ENCODE results near the gene SGPL1. TPM values are rescaled to one million over a fixed set of nuclear protein-coding genes. Genes with fewer than 3 reads are reported as not detected.

SGPL1 gene
- total RNA-seq, 3 donors from 2014 or later: 50.5 to 67.2 (median 55.5) TPM

GRCh38 chr10:70795613-70796012 lies 20.1 kb upstream of the SGPL1 start:
- DNase-seq: no peak
- TF ChIP-seq CTCF (IDR thresholded peaks at IDR 0.05): no peak
- no peaks in the 10 kb centered on the region for H3K9me3 ChIP-seq

GRCh38 chr10:70797840-70798239 lies 17.9 kb upstream of the SGPL1 start:
- intact Hi-C loops (cut with DNase I, micrococcal nuclease): no loop called here
- H3K9me3 ChIP-seq: no peaks in the 10 kb centered on the region
- no peak for TF ChIP-seq CTCF (IDR thresholded peaks at IDR 0.05)
- no peak overlapping the region for H3K4me3 ChIP-seq
- ATAC-seq: no peak
- H3K36me3 ChIP-seq (ENCODE audit: low read depth): no peaks in the 10 kb centered on the region
- no peak for DNase-seq
- no peaks in the 10 kb centered on the region for H3K4me1 ChIP-seq (ENCODE audit: low read depth)

More at GRCh38 chr10:70795613-70796012, 20.1 kb upstream of the SGPL1 start:
- Histone ChIP-seq H3K4me3 (no peak overlapping the region), H3K4me1 (ENCODE audit: low read depth) (no peaks in the 10 kb centered on the region), H3K36me3 (ENCODE audit: low read depth) (no peaks in the 10 kb centered on the region)
- intact Hi-C loops (cut with DNase I, micrococcal nuclease): no loop called here
- no peak for ATAC-seq

- TF ChIP-seq CTCF (IDR thresholded peaks at IDR 0.05): no peak
- ATAC-seq (no peak), DNase-seq (no peak)
- intact Hi-C loops (cut with DNase I, micrococcal nuclease): no loop called here
- Histone ChIP-seq H3K4me3 (no peak overlapping the region), H3K9me3 (no peaks in the 10 kb centered on the region), H3K36me3 (ENCODE audit: low read depth) (no peaks in the 10 kb centered on the region), H3K4me1 (ENCODE audit: low read depth) (no peaks in the 10 kb centered on the region)
Measured at GRCh38 chr10:70799124-70799523, 16.6 kb upstream of the SGPL1 start.

- no peak for ATAC-seq
Measured at GRCh38 chr10:70801854-70802253, 13.9 kb upstream of the SGPL1 start.

GRCh38 chr10:70803775-70804420 lies 11.8 kb upstream of the SGPL1 start:
- Histone ChIP-seq H3K9me3 (no peaks in the 10 kb centered on the region), H3K36me3 (ENCODE audit: low read depth) (no peaks in the 10 kb centered on the region), H3K4me3 (no peak overlapping the region), H3K4me1 (ENCODE audit: low read depth) (no peaks in the 10 kb centered on the region)
- ATAC-seq: no peak
- TF ChIP-seq CTCF (IDR thresholded peaks at IDR 0.05): no peak
- no peak for DNase-seq
- intact Hi-C loops (cut with DNase I, micrococcal nuclease): no loop called here

More at GRCh38 chr10:70801854-70802253, 13.9 kb upstream of the SGPL1 start:
- TF ChIP-seq CTCF (IDR thresholded peaks at IDR 0.05): no peak
- no peaks in the 10 kb centered on the region for H3K4me1 ChIP-seq (ENCODE audit: low read depth)
- no peaks in the 10 kb centered on the region for H3K36me3 ChIP-seq (ENCODE audit: low read depth)
- no peaks in the 10 kb centered on the region for H3K9me3 ChIP-seq
- no peak for DNase-seq
- no peak overlapping the region for H3K4me3 ChIP-seq
- intact Hi-C loops (cut with DNase I, micrococcal nuclease): no loop called here

GRCh38 chr10:70804421-70804808 lies 11.3 kb upstream of the SGPL1 start:
- no peaks in the 10 kb centered on the region for H3K9me3 ChIP-seq
- intact Hi-C loops (cut with DNase I, micrococcal nuclease): no loop called here
- no peak overlapping the region for H3K4me3 ChIP-seq
- DNase-seq (no peak), ATAC-seq (no peak)
- no peak for TF ChIP-seq CTCF (IDR thresholded peaks at IDR 0.05)
- H3K36me3 ChIP-seq (ENCODE audit: low read depth): no peaks in the 10 kb centered on the region
- H3K4me1 ChIP-seq (ENCODE audit: low read depth): no peaks in the 10 kb centered on the region

Data from mucosa of descending colon (tissue), 3 donors.